Inflammatory macrophage (primary cell): Measurements from ENCODE around the gene XPNPEP2.

ENCODE experiments used
- DNase-seq, 2 donors: peaks; one replicate each; pipeline ENCODE4 v3.0.0-alpha.2; 2020 to 2022

XPNPEP2 gene

DNA sequence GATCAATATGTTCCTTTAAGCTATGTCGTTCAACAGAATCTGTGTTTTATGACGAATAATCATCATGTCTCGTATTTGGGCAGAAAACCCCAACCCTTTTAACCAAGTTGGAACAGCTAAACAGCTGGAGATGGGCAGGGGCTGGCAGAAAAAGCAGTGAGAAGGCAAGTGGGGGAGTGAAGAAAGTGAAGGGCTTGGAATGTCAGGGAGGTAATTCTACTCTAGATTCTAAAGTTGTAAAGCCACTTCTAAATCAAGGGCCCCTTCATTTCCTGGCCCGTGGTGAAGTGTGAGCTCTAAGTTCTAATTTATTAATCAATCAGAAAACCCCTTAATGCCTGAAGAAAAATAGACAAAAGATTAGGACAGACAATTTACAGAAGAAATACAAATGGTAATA, 61.4 kb downstream of the XPNPEP2 start:
- no peak for DNase-seq

GRCh38 chrX:129802863-129803262, 64.1 kb downstream of the XPNPEP2 start:
- no peak for DNase-seq

GRCh38 chrX:129804806-129805205, 66.0 kb downstream of the XPNPEP2 start:
- no peak for DNase-seq

- DNase-seq: peak in 1 of 2 donors; percentile 53
Observed at GRCh38 chrX:129808158-129808828, 69.5 kb downstream of the XPNPEP2 start.

DNA sequence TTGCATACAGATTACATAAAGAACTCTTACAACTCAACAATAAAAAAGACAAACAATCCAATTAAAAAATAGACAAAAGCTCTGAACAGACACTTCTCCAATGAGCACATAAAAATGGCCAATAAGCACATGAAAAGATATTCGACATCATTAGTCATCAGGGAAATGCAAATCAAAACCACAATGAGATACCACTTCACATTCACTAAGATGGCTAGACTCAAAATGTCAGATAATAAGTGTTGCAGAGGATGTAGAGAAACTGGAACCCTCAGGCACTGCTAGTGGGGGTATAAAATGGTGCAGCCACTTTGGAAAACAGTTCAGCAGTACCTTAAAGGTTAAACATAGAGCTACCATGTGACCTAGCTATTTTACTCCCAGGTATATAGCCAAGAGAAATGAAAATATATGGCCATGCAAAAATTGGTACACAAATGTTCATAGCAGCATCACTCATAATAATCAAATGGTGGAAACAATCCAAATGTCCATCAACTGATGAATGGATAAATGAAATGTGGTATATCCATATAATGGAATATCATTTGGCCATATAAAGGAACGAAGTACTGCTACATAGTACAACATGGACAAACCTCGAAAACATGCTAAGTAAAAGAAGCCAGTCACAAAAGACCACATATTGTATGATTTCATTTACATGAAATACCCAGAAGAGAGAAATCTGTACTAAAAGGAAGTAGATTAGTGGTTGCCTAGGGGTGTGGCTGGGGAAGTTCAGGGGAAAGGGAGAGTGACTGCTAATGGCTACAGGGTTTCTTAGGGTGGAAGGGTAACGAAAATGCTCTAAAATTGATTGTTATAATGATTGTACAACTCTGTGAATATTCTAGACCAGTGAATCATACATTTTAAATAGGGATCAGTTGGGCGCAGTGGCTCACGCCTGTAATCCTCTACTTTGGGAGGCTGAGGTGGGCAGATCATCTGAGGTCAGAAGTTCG, 70.3 kb downstream of the XPNPEP2 start:
- peak; percentile 44 to 67 for DNase-seq

GRCh38 chrX:129813662-129814368, 75.0 kb downstream of the XPNPEP2 start:
- DNase-seq: peak; percentile 50 to 57

DNA sequence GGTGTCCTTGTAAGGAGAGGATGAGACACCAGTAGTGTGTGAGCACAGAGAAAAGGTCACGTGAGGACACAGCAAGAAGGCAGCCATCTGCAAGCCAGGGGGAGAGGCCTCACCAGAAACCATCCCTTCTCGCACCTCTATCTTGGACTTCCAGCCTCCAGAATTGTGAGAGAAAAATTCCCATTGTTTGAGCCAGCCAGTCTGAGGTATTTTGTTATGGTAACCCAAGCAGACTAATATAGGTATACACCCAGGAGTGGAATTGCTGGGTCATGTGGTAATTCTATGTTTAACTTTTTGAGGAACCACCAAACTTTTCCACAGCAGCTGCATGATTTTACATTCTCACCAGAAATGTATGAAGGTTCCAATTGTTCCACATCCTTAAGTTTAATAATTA, 79.3 kb downstream of the XPNPEP2 start:
- no peak for DNase-seq
